Nucleus accumbens (tissue), 56 donors: Measurements from ENCODE around the gene DPP4.
"Not testable (repeated sequence)": the region's sequence is repeated elsewhere in the genome, so short reads cannot be mapped to it uniquely, and the experiment has no call there.

Experiments used
- DNase-seq, 56 donors: peaks; one replicate each; lab custom pipeline; 2025; lab: John Stamatoyannopoulos, UW

The DPP4 gene

DNA sequence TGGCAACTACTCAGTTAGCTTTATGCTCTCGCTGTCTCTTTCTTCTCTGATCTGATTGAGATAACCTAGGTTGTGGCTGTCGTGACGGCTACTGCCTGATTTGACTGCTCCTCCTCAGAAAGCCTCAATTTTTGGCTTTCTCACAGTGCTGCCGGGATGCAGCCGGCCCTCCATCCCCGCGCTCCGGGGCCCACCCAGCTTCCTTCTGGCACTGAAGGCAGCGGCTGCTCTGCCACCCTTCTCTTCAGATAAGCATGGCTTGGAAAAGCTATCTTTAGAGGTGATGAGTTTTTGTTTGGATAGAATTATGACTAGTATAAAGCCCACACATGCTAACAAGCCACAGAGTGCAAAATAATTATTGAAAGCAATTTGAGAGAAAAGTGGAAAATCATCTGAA is 102.5 kb downstream of the DPP4 start:
- DNase-seq, result no peak

DNA sequence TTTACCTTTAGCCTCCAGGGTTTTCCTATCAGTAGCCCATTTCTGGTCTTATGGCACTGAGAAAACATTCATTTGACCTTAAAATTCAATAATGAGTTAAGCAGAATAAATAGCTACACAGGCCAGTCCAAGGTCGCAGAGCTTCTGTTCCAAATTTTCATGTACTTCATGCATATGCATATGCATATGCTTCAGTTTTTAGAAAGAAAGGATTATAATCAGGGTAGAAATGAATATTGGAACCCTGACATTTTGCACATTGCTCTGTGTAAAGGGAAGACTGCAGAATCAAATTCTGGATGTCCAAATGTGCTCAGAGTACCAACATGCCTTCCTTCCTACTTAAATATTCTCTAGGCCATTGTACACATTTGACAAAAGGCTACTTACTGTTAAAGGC is 104.9 kb downstream of the DPP4 start:
- DNase-seq, result no peak

DNA sequence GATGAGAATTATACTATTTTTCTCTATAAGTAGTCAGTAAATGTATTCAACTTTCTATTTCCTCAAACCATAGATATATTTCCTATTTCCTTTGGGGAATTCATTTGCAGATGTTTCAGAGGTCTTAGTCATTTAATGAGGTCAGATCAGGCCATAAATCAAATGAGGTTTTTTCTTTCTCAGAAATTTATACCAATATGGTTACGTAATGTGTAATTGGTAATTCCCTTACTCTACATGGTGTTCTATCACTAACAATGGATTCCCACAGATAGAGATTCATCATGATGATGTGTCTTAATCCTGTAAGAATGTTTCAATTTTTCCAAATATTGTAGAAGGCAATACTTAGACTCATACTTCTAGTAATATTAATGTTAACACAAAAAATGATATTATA is 108.0 kb downstream of the DPP4 start:
- DNase-seq, result no peak

GRCh38 chr2:161964160-161964559 is 109.9 kb downstream of the DPP4 start:
- no peak for DNase-seq

DNA sequence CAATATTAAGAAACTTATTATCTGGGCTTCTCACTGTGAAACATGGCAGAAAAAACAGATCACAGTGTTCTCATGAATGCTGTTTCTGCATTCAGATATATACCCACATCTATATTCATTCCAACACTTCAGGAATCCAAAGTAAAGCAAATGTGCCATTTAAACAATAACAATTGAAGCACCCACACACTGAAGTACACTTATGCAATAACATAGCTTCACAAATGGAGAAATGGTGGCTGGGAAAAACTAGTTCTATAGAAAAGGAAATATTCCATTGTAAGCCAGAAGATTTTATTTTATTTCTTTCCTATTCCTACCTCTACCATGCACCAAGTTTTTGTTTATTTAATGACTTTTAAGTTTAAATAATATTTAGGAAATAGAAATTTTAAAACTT is 111.9 kb downstream of the DPP4 start:
- DNase-seq, result no peak

GRCh38 chr2:161961061-161961460 is 113.0 kb downstream of the DPP4 start:
- no peak for DNase-seq

- DNase-seq, result no peak
Measured at GRCh38 chr2:161956738-161957137, 117.3 kb downstream of the DPP4 start.

GRCh38 chr2:161955211-161955610 is 118.8 kb downstream of the DPP4 start:
- no peak for DNase-seq

GRCh38 chr2:161954103-161954502 is 119.9 kb downstream of the DPP4 start:
- no peak for DNase-seq

DNA sequence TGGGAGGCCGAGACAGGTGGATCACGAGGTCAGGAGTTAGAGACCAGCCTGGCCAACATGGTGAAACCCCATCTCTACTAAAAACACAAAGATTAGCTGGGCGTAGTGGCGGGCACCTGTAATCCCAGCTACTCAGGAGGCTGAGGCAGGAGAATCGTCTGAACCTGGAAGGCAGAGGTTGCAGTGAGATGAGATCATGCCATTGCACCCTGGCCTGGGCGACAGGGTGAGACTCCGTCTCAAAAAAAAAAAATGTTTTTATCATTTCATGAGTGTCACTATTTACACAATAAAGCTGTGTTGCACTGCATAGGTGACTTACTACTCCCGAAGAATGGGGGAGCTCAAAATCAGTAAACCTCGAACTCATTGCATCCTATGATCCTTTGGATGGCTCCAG is 120.6 kb downstream of the DPP4 start:
- DNase-seq, result not testable (repeated sequence)

GRCh38 chr2:161952783-161953191 is 121.2 kb downstream of the DPP4 start:
- no peak for DNase-seq

- no peak for DNase-seq
Measured at GRCh38 chr2:161947836-161948235, 126.2 kb downstream of the DPP4 start.

DNA sequence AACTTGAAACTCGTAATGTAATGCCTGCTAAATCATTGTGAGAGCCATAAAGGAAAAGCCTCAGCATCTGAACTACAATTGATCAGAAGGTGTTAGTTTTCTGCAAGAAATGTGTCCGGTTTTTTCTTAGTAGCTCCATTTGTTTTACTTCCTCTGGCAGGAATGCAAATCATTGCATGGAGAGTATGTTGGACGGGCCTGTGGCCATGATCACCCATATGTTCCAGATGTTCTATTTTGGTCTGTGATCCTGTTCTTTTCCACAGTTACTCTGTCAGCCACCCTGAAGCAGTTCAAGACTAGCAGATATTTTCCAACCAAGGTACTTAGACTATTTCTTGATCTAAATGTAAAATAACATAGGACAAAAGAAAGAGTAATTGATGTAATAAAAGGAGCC is 126.6 kb downstream of the DPP4 start:
- DNase-seq, result no peak

DNA sequence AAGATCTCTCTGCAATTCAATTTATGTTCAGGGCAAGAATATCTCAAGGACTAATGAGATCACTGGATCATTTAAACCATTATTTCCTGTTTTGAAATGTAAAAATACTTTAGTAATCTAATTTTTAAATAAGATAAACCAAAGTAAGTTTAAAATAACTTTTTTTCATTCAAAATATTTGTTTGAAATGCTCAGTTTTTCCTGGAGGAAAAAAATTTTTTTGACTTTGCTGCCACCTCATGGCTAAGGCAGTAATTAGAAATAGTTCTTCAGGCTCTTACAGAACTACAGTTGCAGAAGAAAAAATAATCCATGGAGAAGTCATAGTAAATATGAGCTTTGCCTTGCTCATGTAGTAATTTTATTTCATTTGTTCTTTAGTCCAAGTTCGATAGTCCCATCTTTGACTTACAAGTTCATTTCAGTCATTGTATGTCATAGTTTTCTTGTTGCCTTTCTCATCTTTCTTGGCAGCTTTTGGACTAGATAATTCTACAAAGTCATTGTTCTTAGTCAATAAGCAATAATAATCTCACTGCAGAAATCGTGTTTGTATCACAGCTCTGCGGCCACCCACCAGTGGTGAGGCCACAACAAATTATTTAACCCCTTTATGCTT is 127.4 kb downstream of the DPP4 start:
- DNase-seq, result no peak

DNA sequence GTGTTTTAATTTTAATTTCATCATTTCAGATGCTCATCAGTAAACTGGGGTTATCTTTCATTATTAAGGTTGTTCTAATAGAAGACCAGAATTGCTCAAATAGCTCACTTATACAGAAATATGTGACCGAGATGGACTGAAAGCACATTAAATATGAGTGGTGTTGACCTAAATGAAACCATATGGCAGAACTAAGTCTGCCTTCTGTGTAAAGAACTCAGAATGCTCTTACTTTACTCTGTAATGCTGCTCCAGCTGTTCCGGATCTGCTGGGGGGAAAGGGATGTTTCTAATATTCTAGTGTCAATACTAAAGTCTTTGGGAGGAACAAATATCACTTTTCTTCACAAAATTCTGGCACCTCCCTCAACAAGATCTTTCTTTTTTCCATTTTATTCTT is 131.0 kb downstream of the DPP4 start:
- no peak for DNase-seq
